Measurements from ENCODE around the gene NABP2. TPM values are rescaled to one million over a fixed set of nuclear protein-coding genes. Genes with fewer than 3 reads are reported as not detected.

Gene NABP2
- total and polyA plus RNA-seq, 10 of the 15 experiments (the other 5 are each of a cell fraction or from before 2014, with no cell fraction given): 20.7 to 97.9 (median 60.9) TPM

DNA sequence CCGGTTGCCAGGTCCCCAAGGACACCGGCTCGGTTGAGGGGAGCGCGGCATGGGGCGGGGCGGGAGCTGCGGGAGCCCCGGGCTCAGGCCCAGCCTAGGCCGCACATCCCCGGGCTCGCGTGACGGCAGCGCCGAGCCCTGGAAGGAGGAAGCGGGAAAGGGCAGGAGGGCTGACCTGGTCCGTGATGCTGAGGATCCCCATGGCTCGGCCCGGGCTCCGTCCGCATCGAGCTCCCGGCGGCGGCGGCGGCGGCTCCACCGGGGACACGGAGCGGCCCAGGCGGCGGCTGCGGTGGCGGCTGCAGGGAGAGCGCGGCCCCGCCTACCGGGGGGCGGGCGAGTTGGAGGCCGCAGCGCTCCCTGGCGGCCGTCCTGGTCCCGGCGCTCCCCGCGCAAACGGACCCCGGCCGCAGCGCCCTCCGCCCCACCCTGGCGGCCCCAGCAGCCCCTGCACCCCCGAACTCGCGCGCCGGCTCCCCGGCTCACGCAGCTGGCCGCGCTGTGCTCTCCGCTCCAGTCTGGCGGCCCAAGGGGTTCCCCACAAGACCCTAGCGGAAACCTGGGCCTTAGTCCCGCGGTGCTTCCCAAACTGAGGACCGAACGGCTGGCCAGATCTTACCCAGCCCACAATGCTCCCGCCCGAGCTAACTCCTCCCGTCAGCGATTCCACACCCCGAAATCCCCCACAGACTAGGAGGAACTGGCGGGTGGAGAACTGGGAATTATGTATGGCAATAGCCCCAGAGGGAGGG, 34.1 kb downstream of the NABP2 start, which contains the start of gene ANKRD52 (continued):
- TF ChIP-seq CTCF (IDR thresholded peaks at IDR 0.05 in 2 of 3, conservative IDR thresholded peaks at IDR 0.05 in 1 of 3; ENCODE audit: control insufficient read depth in 2 of 3, extremely low read depth in 1 of 3, insufficient read depth in 1 of 3, low read depth in 3 of 3, low read length in 3 of 3): peak; percentile 54 to 84 (median 57); a peak in 5 of 6 replicates
- peak; percentile 99 for TF ChIP-seq SMARCA5 (IDR thresholded peaks at IDR 0.05)
- peak; percentile 59; the same call in 1 of the 2 replicates for TF ChIP-seq ZNF24 (IDR thresholded peaks at IDR 0.05)
- 0 out of 2 replicates have a peak, but pooled peaks have one; percentile 45 for TF ChIP-seq STAT1 (conservative IDR thresholded peaks at IDR 0.05)
- TF ChIP-seq RAD21 (IDR thresholded peaks at IDR 0.05; ENCODE audit: insufficient read depth, low read depth, low read length): no peak
- TF ChIP-seq ZSCAN29 (IDR thresholded peaks at IDR 0.05): peak; percentile 69; the same call in 1 of the 2 replicates
- TF ChIP-seq POLR2A (IDR thresholded peaks at IDR 0.05; ENCODE audit: low read depth, low read length): peak; percentile 71
- TF ChIP-seq, protein P1, sequence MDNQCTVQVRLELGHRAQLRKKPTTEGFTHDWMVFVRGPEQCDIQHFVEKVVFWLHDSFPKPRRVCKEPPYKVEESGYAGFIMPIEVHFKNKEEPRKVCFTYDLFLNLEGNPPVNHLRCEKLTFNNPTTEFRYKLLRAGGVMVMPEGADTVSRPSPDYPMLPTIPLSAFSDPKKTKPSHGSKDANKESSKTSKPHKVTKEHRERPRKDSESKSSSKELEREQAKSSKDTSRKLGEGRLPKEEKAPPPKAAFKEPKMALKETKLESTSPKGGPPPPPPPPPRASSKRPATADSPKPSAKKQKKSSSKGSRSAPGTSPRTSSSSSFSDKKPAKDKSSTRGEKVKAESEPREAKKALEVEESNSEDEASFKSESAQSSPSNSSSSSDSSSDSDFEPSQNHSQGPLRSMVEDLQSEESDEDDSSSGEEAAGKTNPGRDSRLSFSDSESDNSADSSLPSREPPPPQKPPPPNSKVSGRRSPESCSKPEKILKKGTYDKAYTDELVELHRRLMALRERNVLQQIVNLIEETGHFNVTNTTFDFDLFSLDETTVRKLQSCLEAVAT (IDR thresholded peaks at IDR 0.05): 0 out of 2 replicates have a peak, but pooled peaks have one; percentile 39
- TF ChIP-seq RELA (IDR thresholded peaks at IDR 0.05; ENCODE audit: borderline replicate concordance, partially characterized antibody): no peak
- TF ChIP-seq MXI1 (IDR thresholded peaks at IDR 0.05; ENCODE audit: low read depth, low read length): 0 out of 2 replicates have a peak, but pooled peaks have one; percentile 24
- no peak for TF ChIP-seq NFIC (IDR thresholded peaks at IDR 0.05; ENCODE audit: low read depth, low read length)
- peak; percentile 83; the same call in 1 of the 2 replicates for TF ChIP-seq ZNF592 (IDR thresholded peaks at IDR 0.05)

All from GM12878 (cell line).